HepG2 (cell line): Measurements from ENCODE around the gene CARHSP1. TPM values are rescaled to one million over a fixed set of nuclear protein-coding genes. Genes with fewer than 3 reads are reported as not detected.
A peak's percentile ranks its signal among the peaks of the same experiment; 100 is the strongest.

ENCODE experiments used
- KDM1A ChIP-seq: IDR thresholded peaks from 2 replicates; pipeline ENCODE4 v1.6.1; 2016; ENCODE audit warnings: missing compliant biosample characterization
- MAF1 ChIP-seq: sonication (generic); formaldehyde crosslinking; IDR thresholded peaks from 2 replicates; pipeline ENCODE4 v1.5.0; 2020; ENCODE audit warnings: missing genetic modification reagents, borderline replicate concordance
- MED13 ChIP-seq: sonication (generic); formaldehyde crosslinking; IDR thresholded peaks from 2 replicates; pipeline ENCODE4 v1.5.0; 2020; ENCODE audit warnings: missing genetic modification reagents
- NAIF1 ChIP-seq: sonication (generic); formaldehyde crosslinking; IDR thresholded peaks from 2 replicates; pipeline ENCODE4 v1.5.0; 2020; ENCODE audit warnings: mild to moderate bottlenecking, missing genetic modification reagents, borderline replicate concordance
- NFKB2 ChIP-seq: sonication (generic); formaldehyde crosslinking; IDR thresholded peaks from 2 replicates; pipeline ENCODE4 v1.4.0; 2020; ENCODE audit warnings: missing genetic modification reagents, borderline replicate concordance
- RXRA ChIP-seq: sonication (generic); formaldehyde crosslinking; IDR thresholded peaks from 2 replicates; pipeline ENCODE4 v1.5.1; 2020; ENCODE audit warnings: missing genetic modification reagents
- TARDBP ChIP-seq: sonication (generic); formaldehyde crosslinking; IDR thresholded peaks from 2 replicates; pipeline ENCODE4 v1.8.0; 2022; ENCODE audit warnings: mild to moderate bottlenecking, missing genetic modification reagents
- THRA ChIP-seq: sonication (generic); formaldehyde crosslinking; IDR thresholded peaks from 2 replicates; pipeline ENCODE4 v1.4.0; 2020; ENCODE audit warnings: missing genetic modification reagents, borderline replicate concordance
- ZBTB8A ChIP-seq: sonication (generic); formaldehyde crosslinking; IDR thresholded peaks from 2 replicates; pipeline ENCODE4 v1.4.0; 2020; ENCODE audit warnings: mild to moderate bottlenecking, low read depth, missing genetic modification reagents, borderline replicate concordance
- ZFX ChIP-seq: sonication (generic); formaldehyde crosslinking; IDR thresholded peaks from 2 replicates; pipeline ENCODE4 v1.4.0; 2020; ENCODE audit warnings: mild to moderate bottlenecking, low read depth, missing genetic modification reagents, moderate library complexity
- ZNF660 ChIP-seq: sonication (generic); formaldehyde crosslinking; IDR thresholded peaks from 2 replicates; pipeline ENCODE4 v1.5.1; 2020; ENCODE audit warnings: mild to moderate bottlenecking, low read depth, missing genetic modification reagents, borderline replicate concordance
- ZNF687 ChIP-seq: sonication (generic); formaldehyde crosslinking; IDR thresholded peaks from 2 replicates; pipeline ENCODE4 v1.5.1; 2020; ENCODE audit warnings: mild to moderate bottlenecking, missing genetic modification reagents, moderate library complexity
- polyA plus RNA-seq, 8 experiments: library from polyadenylated mRNA; depleted of rRNA in 3 of 8; stranded (reverse) in 7 of 8; unstranded in 1 of 8; fragments of >200 nt; fragmentation: Illumina TruSeq in 4 of 8; extraction: Trizol in 4 of 8; gene quantifications; 2 replicates each; pipeline versions ENCODE4 v1.2.1 to v1.2.3, GENCODE V29; 2011 to 2016; ENCODE audit warnings: low read depth in 4 of 8, missing spikeins in 1 of 8, mixed read lengths in 1 of 8; ENCODE audit not compliant: insufficient read depth in 1 of 8
- total RNA-seq, 5 experiments: library from RNA; depleted of rRNA; stranded (reverse); fragments of >200 nt; fragmentation: Illumina TruSeq; extraction: Trizol; gene quantifications; 2 replicates each; pipeline ENCODE4 v1.2.3, GENCODE V29; 2016; ENCODE audit warnings: low read depth in 1 of 5
- TF ChIP-seq, protein P1 (sequence below): sonication (generic); formaldehyde crosslinking; IDR thresholded peaks from 2 replicates; pipeline ENCODE4 v1.9.0; 2021; ENCODE audit warnings: mild to moderate bottlenecking, missing genetic modification reagents
- TF ChIP-seq, protein P2 (sequence below): sonication (generic); formaldehyde crosslinking; IDR thresholded peaks from 2 replicates; pipeline ENCODE4 v1.5.0; 2020; ENCODE audit warnings: mild to moderate bottlenecking, missing genetic modification reagents, borderline replicate concordance

Gene CARHSP1
- total and polyA plus RNA-seq, 2 of the 13 experiments (the other 11 are each of a cell fraction or from before 2014, with no cell fraction given), result 173 to 345 TPM

GRCh38 chr16:8861563-8862308 is 7.1 kb downstream of the CARHSP1 start (continued):
- TF ChIP-seq, protein P1, sequence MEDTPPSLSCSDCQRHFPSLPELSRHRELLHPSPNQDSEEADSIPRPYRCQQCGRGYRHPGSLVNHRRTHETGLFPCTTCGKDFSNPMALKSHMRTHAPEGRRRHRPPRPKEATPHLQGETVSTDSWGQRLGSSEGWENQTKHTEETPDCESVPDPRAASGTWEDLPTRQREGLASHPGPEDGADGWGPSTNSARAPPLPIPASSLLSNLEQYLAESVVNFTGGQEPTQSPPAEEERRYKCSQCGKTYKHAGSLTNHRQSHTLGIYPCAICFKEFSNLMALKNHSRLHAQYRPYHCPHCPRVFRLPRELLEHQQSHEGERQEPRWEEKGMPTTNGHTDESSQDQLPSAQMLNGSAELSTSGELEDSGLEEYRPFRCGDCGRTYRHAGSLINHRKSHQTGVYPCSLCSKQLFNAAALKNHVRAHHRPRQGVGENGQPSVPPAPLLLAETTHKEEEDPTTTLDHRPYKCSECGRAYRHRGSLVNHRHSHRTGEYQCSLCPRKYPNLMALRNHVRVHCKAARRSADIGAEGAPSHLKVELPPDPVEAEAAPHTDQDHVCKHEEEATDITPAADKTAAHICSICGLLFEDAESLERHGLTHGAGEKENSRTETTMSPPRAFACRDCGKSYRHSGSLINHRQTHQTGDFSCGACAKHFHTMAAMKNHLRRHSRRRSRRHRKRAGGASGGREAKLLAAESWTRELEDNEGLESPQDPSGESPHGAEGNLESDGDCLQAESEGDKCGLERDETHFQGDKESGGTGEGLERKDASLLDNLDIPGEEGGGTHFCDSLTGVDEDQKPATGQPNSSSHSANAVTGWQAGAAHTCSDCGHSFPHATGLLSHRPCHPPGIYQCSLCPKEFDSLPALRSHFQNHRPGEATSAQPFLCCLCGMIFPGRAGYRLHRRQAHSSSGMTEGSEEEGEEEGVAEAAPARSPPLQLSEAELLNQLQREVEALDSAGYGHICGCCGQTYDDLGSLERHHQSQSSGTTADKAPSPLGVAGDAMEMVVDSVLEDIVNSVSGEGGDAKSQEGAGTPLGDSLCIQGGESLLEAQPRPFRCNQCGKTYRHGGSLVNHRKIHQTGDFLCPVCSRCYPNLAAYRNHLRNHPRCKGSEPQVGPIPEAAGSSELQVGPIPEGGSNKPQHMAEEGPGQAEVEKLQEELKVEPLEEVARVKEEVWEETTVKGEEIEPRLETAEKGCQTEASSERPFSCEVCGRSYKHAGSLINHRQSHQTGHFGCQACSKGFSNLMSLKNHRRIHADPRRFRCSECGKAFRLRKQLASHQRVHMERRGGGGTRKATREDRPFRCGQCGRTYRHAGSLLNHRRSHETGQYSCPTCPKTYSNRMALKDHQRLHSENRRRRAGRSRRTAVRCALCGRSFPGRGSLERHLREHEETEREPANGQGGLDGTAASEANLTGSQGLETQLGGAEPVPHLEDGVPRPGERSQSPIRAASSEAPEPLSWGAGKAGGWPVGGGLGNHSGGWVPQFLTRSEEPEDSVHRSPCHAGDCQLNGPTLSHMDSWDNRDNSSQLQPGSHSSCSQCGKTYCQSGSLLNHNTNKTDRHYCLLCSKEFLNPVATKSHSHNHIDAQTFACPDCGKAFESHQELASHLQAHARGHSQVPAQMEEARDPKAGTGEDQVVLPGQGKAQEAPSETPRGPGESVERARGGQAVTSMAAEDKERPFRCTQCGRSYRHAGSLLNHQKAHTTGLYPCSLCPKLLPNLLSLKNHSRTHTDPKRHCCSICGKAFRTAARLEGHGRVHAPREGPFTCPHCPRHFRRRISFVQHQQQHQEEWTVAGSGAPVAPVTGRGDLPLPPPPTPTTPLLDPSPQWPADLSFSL (CRISPR knock-in tag), result 0 out of 2 replicates have a peak, but pooled peaks have one; percentile 52
- TF ChIP-seq, protein P2, sequence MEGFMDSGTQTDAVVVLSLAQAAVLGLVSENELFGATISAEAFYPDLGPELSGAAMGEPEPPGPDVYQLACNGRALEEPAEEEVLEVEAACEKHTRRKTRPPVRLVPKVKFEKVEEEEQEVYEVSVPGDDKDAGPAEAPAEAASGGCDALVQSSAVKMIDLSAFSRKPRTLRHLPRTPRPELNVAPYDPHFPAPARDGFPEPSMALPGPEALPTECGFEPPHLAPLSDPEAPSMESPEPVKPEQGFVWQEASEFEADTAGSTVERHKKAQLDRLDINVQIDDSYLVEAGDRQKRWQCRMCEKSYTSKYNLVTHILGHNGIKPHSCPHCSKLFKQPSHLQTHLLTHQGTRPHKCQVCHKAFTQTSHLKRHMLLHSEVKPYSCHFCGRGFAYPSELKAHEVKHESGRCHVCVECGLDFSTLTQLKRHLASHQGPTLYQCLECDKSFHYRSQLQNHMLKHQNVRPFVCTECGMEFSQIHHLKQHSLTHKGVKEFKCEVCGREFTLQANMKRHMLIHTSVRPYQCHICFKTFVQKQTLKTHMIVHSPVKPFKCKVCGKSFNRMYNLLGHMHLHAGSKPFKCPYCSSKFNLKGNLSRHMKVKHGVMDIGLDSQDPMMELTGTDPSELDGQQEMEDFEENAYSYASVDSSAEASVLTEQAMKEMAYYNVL, result no peak
- TF ChIP-seq TARDBP (CRISPR knock-in tag) (no peak), ZNF687 (CRISPR knock-in tag) (peak; percentile 81), ZBTB8A (CRISPR knock-in tag) (no peak), THRA (CRISPR knock-in tag) (peak; percentile 65; the same call in 1 of the 2 replicates), MAF1 (CRISPR knock-in tag) (no peak), ZNF660 (CRISPR knock-in tag) (no peak), KDM1A (CRISPR knock-in tag) (peak; percentile 68; the same call in 1 of the 2 replicates), ZFX (CRISPR knock-in tag) (peak; percentile 69), MED13 (0 out of 2 replicates have a peak, but pooled peaks have one; percentile 3), RXRA (CRISPR knock-in tag) (peak; percentile 80), NAIF1 (no peak), NFKB2 (CRISPR knock-in tag) (peak; percentile 55; the same call in 1 of the 2 replicates)
